ENCODE data around the gene JAG1. TPM values are rescaled to one million over a fixed set of nuclear protein-coding genes. Genes with fewer than 3 reads are reported as not detected.
"Not testable (repeated sequence)": the region's sequence is repeated elsewhere in the genome, so short reads cannot be mapped to it uniquely, and the experiment has no call there.

JAG1 gene
- total RNA-seq, 3 donors from 2014 or later, result 87.1 to 104 (median 94.4) TPM

DNA sequence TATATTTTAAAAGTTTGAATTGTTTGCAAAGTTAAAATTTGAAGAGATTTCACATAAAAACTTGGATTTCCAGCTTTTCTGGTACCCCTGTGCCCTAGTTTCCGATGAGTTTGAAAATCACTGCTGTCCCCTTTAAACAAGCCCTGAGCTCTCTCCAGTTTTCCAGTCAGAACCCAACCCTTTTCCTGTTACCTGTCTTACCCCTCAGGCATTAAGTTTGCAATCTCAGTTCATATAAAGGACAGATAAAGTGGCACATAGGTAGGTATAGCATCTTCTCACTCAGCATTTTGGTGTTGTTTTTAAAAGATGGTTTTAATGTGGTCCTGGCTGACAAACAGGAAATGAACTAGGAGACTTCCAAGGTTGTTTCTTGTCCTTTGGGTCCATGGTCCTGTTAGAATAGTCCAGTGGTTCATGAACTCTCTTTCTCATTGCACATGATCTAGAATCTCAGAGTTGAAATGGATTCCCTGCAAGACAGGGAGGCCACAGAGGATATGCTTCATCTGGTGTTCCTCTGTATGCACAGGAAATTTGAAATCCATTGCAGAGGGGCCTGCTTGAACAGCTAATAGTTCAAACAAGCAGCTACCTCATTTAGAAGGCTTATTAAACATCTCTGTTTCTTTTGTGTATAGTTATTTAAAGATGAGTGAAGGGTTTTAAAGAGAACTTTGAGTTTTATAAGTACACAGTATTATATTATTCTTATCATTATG is 82.7 kb downstream of the JAG1 start:
- no peak for ATAC-seq
- H3K4me1 ChIP-seq (ENCODE audit: low read depth), result no peaks in the 10 kb centered on the region
- H3K4me3 ChIP-seq, result no peak overlapping the region
- no peaks in the 10 kb centered on the region for H3K9me3 ChIP-seq
- no peaks in the 10 kb centered on the region for H3K36me3 ChIP-seq (ENCODE audit: low read depth)
- intact Hi-C loops (cut with DNase I, micrococcal nuclease), result no loop called here
- TF ChIP-seq, protein P1, sequence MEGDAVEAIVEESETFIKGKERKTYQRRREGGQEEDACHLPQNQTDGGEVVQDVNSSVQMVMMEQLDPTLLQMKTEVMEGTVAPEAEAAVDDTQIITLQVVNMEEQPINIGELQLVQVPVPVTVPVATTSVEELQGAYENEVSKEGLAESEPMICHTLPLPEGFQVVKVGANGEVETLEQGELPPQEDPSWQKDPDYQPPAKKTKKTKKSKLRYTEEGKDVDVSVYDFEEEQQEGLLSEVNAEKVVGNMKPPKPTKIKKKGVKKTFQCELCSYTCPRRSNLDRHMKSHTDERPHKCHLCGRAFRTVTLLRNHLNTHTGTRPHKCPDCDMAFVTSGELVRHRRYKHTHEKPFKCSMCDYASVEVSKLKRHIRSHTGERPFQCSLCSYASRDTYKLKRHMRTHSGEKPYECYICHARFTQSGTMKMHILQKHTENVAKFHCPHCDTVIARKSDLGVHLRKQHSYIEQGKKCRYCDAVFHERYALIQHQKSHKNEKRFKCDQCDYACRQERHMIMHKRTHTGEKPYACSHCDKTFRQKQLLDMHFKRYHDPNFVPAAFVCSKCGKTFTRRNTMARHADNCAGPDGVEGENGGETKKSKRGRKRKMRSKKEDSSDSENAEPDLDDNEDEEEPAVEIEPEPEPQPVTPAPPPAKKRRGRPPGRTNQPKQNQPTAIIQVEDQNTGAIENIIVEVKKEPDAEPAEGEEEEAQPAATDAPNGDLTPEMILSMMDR (IDR thresholded peaks at IDR 0.05), result no peak
- no peak for DNase-seq

DNA sequence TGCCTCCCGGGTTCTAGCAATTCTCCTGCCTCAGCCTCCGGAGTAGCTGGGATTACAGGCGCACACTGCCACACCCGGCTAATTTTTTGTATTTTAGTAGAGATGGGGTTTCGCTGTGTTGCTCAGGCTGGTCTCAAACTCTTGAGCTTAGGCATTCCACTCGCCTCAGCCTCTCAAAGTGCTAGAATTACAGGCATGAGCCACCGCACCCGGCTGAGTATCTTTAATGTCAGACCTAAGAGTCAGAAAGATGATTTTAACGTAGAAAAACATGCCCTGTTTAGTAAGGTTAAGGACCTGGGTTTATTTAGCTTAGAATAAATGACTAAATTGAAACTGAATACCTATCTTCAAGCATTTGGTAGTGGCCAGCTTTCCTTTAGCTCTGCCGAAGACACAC is 83.4 kb downstream of the JAG1 start:
- H3K9me3 ChIP-seq; ATAC-seq; DNase-seq; H3K4me3 ChIP-seq; H3K4me1 ChIP-seq (ENCODE audit: low read depth); intact Hi-C loops (cut with DNase I, micrococcal nuclease); H3K36me3 ChIP-seq (ENCODE audit: low read depth): not testable (repeated sequence)

Small RNAs within 50 kb of the gene (microRNA-seq; reads per million reads assigned to microRNA genes)
- not detected for gene MIR6870

Other genes starting within 250 kb of the JAG1 start
- gene MKKS, start 239.8 kb downstream of the JAG1 start, total RNA-seq, result 10 to 100 TPM; 21.1 to 30.0 (median 28.2) TPM
- 1 to 10 TPM; 5.7 to 9.7 (median 7.7) TPM for gene SLX4IP, start 238.7 kb downstream of the JAG1 start, total RNA-seq